Ascending aorta (tissue), 2 donors: ENCODE data around the gene KCNMA1. TPM values are rescaled to one million over a fixed set of nuclear protein-coding genes. Genes with fewer than 3 reads are reported as not detected.

Source experiments
- DNase-seq, 2 donors: peaks; one replicate each; pipeline ENCODE4 v3.0.0-alpha.2; 2019; ENCODE audit warnings: low spot score in 2 of 2
- H3K27ac ChIP-seq, 2 donors: fragments of 200-600 bp; sonication (generic); one replicate each; pipeline ENCODE4 v1.5.1; 2016 to 2017; ENCODE audit warnings: mild to moderate bottlenecking in 1 of 2
- H3K27me3 ChIP-seq: fragments of 200-600 bp; sonication (generic); one replicate; pipeline ENCODE4 v1.5.1; 2017
- H3K36me3 ChIP-seq, 2 donors: fragments of 200-600 bp; sonication (generic); one replicate each; pipeline ENCODE4 v1.5.1; 2016
- H3K4me1 ChIP-seq, 2 donors: fragments of 200-600 bp; sonication (generic); one replicate each; pipeline ENCODE4 v1.5.1; 2016 to 2017; ENCODE audit warnings: mild to moderate bottlenecking in 1 of 2
- H3K4me3 ChIP-seq, 2 donors: fragments of 200-600 bp; sonication (generic); one replicate each; pipeline ENCODE4 v1.5.1; 2016 to 2017; ENCODE audit warnings: mild to moderate bottlenecking in 1 of 2
- H3K9me3 ChIP-seq, 2 donors: fragments of 200-600 bp; sonication (generic); one replicate each; pipeline ENCODE4 v1.5.1; 2016
- intact Hi-C: fragments of 100-400 bp; cut with DNase I; formaldehyde crosslinking; loops from one replicate; pipeline ENCODE4 v1.15.1; 2023
- total RNA-seq: library from RNA; depleted of rRNA; stranded (reverse); fragments of >200 nt; gene quantifications from one replicate; pipeline ENCODE4 v1.1.0, GENCODE V29; 2016
- TF ChIP-seq, protein P1 (sequence below), 3 experiments: fragments of 200-600 bp in 2 of 3; fragments of 450-650 bp in 1 of 3; sonication (generic) in 2 of 3; IDR thresholded peaks; one replicate each; pipeline ENCODE4 v1.5.1; 2016 to 2019; ENCODE audit warnings: antibody characterized with exemption in 3 of 3, mild to moderate bottlenecking in 1 of 3, moderate library complexity in 1 of 3

Gene KCNMA1
- total RNA-seq, 1 donor from 2014 or later = 28.6 TPM

DNA sequence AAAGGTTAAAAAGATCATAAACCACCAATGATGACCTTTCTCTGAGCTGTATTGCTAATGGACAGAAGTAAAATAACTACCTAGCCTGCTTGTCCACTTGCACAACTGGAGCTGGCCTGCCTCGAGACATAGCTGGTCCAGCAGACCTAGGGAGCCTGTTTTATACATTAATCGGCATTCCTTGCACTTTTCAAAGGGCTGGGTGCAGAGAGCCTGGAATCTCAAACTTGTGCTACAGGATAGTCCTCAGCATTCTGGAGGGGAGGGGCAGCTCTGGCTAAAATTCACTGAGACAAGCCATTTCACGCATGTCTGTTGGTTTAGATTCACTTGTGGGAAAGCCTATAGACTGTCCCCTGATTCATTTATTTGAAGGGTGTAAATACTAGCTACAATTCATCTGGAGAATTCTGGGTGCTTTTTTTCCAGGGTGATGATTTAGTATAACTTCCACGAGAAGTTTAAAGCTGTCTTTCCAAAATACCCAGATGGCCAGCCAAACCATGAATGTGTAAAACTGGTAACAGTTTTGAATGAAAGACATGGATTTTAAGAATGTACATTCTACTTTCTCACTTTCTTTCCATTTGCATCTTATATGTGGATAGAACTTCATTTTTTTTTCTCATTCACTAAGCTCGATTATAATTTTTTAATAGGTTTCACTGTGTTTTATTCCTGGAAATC lies 389.4 kb downstream of the KCNMA1 start:
- H3K4me3 ChIP-seq = no peak overlapping the region
- H3K4me1 ChIP-seq = peaks cover 17 to 44% of the 10 kb centered on the region in 2 donors
- H3K27ac ChIP-seq = peak overlapping the region; percentile 30 to 79
- no peaks in the 10 kb centered on the region for H3K27me3 ChIP-seq
- intact Hi-C loops = loop anchor here (5.0 kb wide), 1 partner anchor 389 kb away; the partner anchor contains the start of gene KCNMA1
- no peaks in the 10 kb centered on the region for H3K36me3 ChIP-seq
- no peaks in the 10 kb centered on the region for H3K9me3 ChIP-seq
- TF ChIP-seq, protein P1, sequence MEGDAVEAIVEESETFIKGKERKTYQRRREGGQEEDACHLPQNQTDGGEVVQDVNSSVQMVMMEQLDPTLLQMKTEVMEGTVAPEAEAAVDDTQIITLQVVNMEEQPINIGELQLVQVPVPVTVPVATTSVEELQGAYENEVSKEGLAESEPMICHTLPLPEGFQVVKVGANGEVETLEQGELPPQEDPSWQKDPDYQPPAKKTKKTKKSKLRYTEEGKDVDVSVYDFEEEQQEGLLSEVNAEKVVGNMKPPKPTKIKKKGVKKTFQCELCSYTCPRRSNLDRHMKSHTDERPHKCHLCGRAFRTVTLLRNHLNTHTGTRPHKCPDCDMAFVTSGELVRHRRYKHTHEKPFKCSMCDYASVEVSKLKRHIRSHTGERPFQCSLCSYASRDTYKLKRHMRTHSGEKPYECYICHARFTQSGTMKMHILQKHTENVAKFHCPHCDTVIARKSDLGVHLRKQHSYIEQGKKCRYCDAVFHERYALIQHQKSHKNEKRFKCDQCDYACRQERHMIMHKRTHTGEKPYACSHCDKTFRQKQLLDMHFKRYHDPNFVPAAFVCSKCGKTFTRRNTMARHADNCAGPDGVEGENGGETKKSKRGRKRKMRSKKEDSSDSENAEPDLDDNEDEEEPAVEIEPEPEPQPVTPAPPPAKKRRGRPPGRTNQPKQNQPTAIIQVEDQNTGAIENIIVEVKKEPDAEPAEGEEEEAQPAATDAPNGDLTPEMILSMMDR (IDR thresholded peaks at IDR 0.05) = no peak
- no peak for DNase-seq

DNA sequence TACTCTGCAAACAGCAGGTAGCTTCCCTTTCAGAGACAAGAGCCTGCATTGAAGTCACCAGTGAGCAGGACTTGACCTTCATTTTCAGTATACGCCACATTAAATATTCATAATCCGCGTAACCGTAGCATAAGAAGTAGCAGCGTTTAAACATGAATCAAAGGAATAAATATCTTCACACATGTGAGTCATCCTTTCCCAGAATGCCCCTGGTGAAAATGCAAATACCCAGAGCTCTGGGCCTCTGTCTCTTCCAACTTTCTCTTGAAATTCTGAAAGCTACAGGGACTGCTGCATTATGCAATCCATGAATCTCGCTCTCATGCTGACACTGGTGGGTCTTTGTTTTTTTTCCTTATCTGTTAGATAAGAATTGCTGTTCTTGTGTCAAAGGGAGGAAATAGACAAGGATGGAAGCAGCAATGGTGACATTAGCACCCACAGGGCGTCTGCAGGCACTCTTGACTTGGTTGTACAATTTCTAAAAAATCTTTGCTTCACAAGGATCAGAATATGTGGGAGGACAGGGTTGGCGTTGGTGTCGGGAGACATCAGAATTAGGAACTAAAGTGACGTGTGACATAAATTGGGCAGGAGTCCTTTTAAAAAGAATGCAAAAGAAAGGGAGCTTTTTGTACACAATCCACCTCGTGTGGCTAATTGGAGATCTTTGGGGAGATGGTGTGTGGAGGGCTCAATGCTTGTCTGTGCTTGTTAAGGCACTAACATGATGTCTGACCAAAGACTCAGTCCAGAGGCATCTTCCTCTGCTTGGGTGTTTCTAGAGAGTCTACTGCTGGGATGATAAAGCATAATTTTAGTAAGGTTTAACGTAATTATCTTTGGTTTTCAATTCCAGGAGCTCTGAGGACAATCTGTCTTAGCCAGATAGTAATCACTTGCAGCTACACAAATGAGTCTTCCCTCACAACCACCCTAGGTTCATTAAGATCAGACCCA lies 390.3 kb downstream of the KCNMA1 start:
- Histone ChIP-seq H3K9me3 (no peaks in the 10 kb centered on the region), H3K36me3 (no peaks in the 10 kb centered on the region), H3K4me3 (peak overlapping the region in 1 of 2 donors; percentile 23), H3K27me3 (no peaks in the 10 kb centered on the region), H3K27ac (peak overlapping the region; percentile 74 to 79), H3K4me1 (peaks cover 20 to 54% of the 10 kb centered on the region in 2 donors)
- DNase-seq = peak in 1 of 2 donors; percentile 70
- TF ChIP-seq, protein P1 (IDR thresholded peaks at IDR 0.05) = no peak
- intact Hi-C loops = loop anchor here (5.0 kb wide), 1 partner anchor 390 kb away; the partner anchor contains the start of gene KCNMA1

DNA sequence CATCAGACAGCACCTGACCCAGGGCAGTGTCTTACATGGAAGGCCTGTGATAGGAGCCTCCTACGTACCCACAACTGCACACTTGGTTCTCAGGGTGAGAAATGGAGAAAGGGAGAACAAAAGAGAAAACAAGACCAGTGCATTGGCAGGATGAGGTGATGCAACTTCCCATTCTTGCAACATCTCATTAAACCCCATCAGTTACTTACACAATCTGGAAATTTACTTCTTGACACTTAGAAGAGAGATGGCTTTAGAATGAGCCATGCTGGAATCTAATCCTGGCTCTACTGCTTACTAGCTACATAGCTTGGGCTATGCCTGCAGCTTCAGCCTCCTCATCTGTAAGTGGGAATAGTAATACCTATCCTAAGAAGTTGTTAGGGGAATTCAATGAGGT lies 391.7 kb downstream of the KCNMA1 start:
- DNase-seq = no peak
- intact Hi-C loops = loop anchor here (5.0 kb wide), 1 partner anchor 391 kb away; the partner anchor contains the start of gene KCNMA1
- H3K36me3 ChIP-seq = no peaks in the 10 kb centered on the region
- H3K4me1 ChIP-seq = peaks cover 26 to 64% of the 10 kb centered on the region in 2 donors
- peak overlapping the region; percentile 74 to 79 for H3K27ac ChIP-seq
- no peaks in the 10 kb centered on the region for H3K9me3 ChIP-seq
- no peaks in the 10 kb centered on the region for H3K27me3 ChIP-seq
- TF ChIP-seq, protein P1 (IDR thresholded peaks at IDR 0.05) = no peak
- H3K4me3 ChIP-seq = no peak overlapping the region

DNA sequence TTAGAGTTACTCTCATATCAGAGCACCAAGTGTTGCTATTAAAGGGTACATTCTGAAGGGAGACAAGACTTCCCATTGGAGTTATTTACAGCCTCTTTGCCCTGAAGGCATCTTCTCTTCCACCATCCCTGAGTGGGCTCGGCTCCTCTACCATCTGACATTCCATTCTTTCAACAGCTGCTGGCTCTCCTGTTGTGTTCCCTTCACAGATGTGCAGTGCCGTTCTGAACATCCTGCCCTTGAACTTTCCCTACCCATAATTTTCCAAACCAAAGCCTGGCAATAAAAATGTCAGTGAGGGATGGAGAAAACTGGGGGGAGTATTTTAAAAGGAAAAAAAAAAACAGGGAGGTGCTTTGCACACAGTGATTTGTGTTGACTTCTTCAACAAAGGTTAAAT lies 392.9 kb downstream of the KCNMA1 start:
- Histone ChIP-seq H3K4me3 (no peak overlapping the region), H3K27me3 (no peaks in the 10 kb centered on the region), H3K36me3 (no peaks in the 10 kb centered on the region), H3K27ac (peak overlapping the region; percentile 78 to 79), H3K9me3 (no peaks in the 10 kb centered on the region), H3K4me1 (peaks cover 29 to 64% of the 10 kb centered on the region in 2 donors)
- no peak for DNase-seq
- TF ChIP-seq, protein P1 (IDR thresholded peaks at IDR 0.05) = no peak
- intact Hi-C loops = loop anchor here (5.0 kb wide), 2 partner anchors 67 to 393 kb away; partner anchors contain the start of gene KCNMA1

DNA sequence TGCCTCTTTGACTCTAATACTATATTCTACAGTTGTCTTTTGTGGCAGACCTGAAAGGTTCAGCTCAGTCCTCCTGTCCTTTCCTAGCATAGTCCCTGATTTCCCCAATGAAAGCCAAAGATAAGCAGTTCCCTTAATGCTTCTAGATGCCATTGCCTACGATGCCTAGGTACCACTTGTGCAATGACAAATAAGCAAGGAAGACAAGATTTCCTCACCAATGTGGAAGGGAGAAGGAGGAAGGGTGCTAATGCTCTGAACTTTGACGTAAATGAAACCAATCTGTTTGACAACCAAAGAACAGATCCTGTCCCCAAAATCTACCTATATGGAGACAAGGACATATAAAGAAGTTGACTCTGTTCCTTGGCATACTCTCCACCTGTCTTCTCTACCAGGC lies 393.3 kb downstream of the KCNMA1 start:
- peaks cover 32 to 64% of the 10 kb centered on the region in 2 donors for H3K4me1 ChIP-seq
- no peaks in the 10 kb centered on the region for H3K36me3 ChIP-seq
- DNase-seq = no peak
- no peak overlapping the region for H3K4me3 ChIP-seq
- intact Hi-C loops = loop anchor here (5.0 kb wide), 1 partner anchor 67 kb away; no protein-coding TSS in a partner anchor
- H3K27ac ChIP-seq = peak overlapping the region; percentile 78 to 79
- no peaks in the 10 kb centered on the region for H3K9me3 ChIP-seq
- no peaks in the 10 kb centered on the region for H3K27me3 ChIP-seq
- TF ChIP-seq, protein P1 (IDR thresholded peaks at IDR 0.05) = no peak
